Loucy (cell line): Measurements from ENCODE around the gene RAPGEF1.

Experiments
- CTCF ChIP-seq: fragments of 200-600 bp; sonication (generic); conservative IDR thresholded peaks from 2 replicates; pipeline ENCODE4 v1.5.1; 2014; ENCODE audit warnings: mild to moderate bottlenecking, antibody characterized with exemption, low read length
- EZH2phosphoT487 ChIP-seq: fragments of 200-600 bp; IDR thresholded peaks from 2 replicates; pipeline ENCODE4 v1.6.1; 2018; ENCODE audit warnings: antibody characterized with exemption, mild to moderate bottlenecking, moderate library complexity, borderline replicate concordance

GRCh38 chr9:131606896-131607567, 132.8 kb downstream of the RAPGEF1 start:
- TF ChIP-seq CTCF (no peak), EZH2phosphoT487 (no peak)
